ENCODE measurements around the gene CYB561D1. TPM values are rescaled to one million over a fixed set of nuclear protein-coding genes. Genes with fewer than 3 reads are reported as not detected.

CYB561D1 gene
- total RNA-seq, 1 experiment from 2014 or later, result 5.7 TPM

DNA sequence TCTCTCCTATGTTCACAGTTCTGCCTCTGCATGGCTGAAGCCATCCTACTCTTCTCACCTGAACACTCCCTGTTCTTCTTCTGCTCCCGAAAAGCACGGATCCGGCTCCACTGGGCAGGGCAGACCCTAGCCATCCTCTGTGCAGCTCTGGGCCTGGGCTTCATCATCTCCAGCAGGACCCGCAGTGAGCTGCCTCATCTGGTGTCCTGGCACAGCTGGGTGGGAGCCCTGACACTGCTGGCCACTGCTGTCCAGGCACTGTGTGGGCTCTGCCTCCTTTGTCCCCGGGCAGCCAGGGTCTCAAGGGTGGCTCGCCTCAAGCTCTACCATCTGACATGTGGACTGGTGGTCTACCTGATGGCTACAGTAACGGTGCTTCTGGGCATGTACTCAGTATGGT lies 1.8 kb downstream of the CYB561D1 start:
- BruUV-seq (replicated peaks), result no TSS peak
- H3K27me3 ChIP-seq (replicated peaks; ENCODE audit: insufficient read depth, low read depth, low read length, poor library complexity), result no peaks in the 10 kb centered on the region
- H3K4me1 ChIP-seq (ENCODE audit: insufficient read depth, low read length, poor library complexity, severe bottlenecking), result no peaks in the 10 kb centered on the region
- no peak for DNase-seq (ENCODE audit: low spot score)
- TF ChIP-seq, protein P1, sequence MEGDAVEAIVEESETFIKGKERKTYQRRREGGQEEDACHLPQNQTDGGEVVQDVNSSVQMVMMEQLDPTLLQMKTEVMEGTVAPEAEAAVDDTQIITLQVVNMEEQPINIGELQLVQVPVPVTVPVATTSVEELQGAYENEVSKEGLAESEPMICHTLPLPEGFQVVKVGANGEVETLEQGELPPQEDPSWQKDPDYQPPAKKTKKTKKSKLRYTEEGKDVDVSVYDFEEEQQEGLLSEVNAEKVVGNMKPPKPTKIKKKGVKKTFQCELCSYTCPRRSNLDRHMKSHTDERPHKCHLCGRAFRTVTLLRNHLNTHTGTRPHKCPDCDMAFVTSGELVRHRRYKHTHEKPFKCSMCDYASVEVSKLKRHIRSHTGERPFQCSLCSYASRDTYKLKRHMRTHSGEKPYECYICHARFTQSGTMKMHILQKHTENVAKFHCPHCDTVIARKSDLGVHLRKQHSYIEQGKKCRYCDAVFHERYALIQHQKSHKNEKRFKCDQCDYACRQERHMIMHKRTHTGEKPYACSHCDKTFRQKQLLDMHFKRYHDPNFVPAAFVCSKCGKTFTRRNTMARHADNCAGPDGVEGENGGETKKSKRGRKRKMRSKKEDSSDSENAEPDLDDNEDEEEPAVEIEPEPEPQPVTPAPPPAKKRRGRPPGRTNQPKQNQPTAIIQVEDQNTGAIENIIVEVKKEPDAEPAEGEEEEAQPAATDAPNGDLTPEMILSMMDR (conservative IDR thresholded peaks at IDR 0.05; ENCODE audit: low read depth, low read length), result no peak
- TF ChIP-seq EZH2 (IDR thresholded peaks at IDR 0.05; ENCODE audit: borderline replicate concordance, low read depth, low read length, poor library complexity, severe bottlenecking), result no peak
- POLR2A ChIA-PET (ENCODE audit: low non-redundant PET), result no interaction called here
- no peak overlapping the region for H3K4me3 ChIP-seq (ENCODE audit: low read depth, low read length, poor library complexity, severe bottlenecking)
- intact Hi-C loops (cut with micrococcal nuclease; ENCODE audit: unreplicated experiment), result no loop called here
- H3K27ac ChIP-seq (ENCODE audit: low read depth, low read length, poor library complexity, severe bottlenecking), result no peak overlapping the region
- peaks cover 8% of the 10 kb centered on the region for H3K36me3 ChIP-seq (ENCODE audit: insufficient read depth, low read length, poor library complexity, severe bottlenecking)
- CTCF ChIA-PET, result interaction anchor here (4.2 kb wide), 1 partner anchor 37 kb away, joined by 28 read pairs; no protein-coding TSS in a partner anchor
- H3K9me3 ChIP-seq (ENCODE audit: low read depth, low read length, poor library complexity, severe bottlenecking), result no peaks in the 10 kb centered on the region

DNA sequence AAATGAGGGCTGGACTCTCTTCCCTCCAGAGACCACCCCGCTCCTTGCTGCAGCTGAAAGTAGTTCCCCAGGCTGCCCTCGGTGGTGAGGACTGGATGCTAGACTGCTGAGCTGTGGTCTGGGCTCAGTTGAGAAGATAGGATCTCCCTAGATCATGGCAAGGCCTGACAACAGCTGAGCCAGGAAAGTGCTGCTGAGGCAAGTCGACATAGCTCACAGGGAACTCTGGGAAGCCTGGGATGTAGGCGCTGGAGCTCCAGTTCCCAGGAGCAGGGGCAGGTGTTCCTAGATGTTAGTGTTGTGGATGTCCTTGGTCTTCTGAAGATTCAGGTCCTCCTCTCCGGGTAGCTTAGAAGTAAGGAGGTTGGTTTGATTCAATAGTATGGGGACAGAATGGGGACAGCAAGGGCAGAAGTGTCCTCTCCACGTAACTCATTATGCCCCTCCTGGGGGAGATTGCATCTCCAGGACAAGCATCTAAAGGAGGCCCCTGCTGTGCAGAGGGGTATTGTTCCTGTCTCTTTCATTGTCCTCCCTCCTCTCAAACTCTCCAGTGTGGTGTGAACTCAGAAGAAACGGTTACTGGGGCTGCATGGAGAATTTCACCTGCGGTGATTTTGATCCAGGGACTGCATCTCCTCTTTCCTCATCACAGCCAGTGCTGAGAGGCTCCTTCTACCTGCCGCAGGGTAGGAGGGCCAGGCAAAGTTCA lies 3.7 kb downstream of the CYB561D1 start:
- intact Hi-C loops (cut with micrococcal nuclease; ENCODE audit: unreplicated experiment), result loop anchor here (2.0 kb wide), 1 partner anchor 35 kb away; no protein-coding TSS in a partner anchor
- TF ChIP-seq, protein P1 (conservative IDR thresholded peaks at IDR 0.05; ENCODE audit: low read depth, low read length), result no peak
- no peak for TF ChIP-seq EZH2 (IDR thresholded peaks at IDR 0.05; ENCODE audit: borderline replicate concordance, low read depth, low read length, poor library complexity, severe bottlenecking)
- no peak overlapping the region for H3K4me3 ChIP-seq (ENCODE audit: low read depth, low read length, poor library complexity, severe bottlenecking)
- H3K9me3 ChIP-seq (ENCODE audit: low read depth, low read length, poor library complexity, severe bottlenecking), result no peaks in the 10 kb centered on the region
- H3K27me3 ChIP-seq (replicated peaks; ENCODE audit: insufficient read depth, low read depth, low read length, poor library complexity), result no peaks in the 10 kb centered on the region
- CTCF ChIA-PET, result interaction anchor here (0.5 to 4.2 kb wide), 2 partner anchors 24 to 35 kb away, joined by 10 to 28 read pairs; no protein-coding TSS in a partner anchor
- H3K36me3 ChIP-seq (ENCODE audit: insufficient read depth, low read length, poor library complexity, severe bottlenecking), result peaks cover 5% of the 10 kb centered on the region
- no peaks in the 10 kb centered on the region for H3K4me1 ChIP-seq (ENCODE audit: insufficient read depth, low read length, poor library complexity, severe bottlenecking)
- BruUV-seq (replicated peaks), result no TSS peak
- DNase-seq (ENCODE audit: low spot score), result no peak
- POLR2A ChIA-PET (ENCODE audit: low non-redundant PET), result no interaction called here
- no peak overlapping the region for H3K27ac ChIP-seq (ENCODE audit: low read depth, low read length, poor library complexity, severe bottlenecking)

DNA sequence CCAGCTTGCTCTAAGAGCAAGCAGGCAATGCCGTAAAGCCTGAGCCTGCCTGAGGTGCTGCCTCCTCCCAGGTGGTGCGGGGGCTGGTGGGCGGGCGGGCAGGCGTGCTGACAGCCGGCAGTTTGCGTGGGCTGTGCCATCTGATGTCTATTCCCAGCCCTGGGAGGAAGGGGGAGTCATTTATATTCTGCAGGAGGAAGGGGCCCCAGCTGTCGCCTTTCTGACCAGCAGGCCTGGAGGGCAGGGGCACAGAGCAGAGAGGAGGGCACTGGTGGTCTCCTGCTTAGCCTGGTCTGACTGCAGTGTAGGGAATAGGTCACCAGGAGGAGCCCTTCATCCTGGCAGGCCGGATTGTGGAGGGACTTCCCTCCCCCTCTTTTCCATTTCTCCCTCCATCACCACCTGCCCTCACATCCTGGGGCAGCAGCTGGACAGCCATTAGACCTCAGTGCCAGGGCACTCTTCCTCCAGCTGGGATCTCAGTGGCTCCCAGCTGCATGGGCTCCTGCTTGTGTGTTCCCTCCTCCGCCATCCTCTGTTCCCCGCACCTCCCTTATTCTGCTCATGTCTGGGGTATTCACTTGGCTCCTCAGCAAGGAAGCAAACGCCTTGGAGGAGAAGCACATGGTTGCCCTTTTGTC lies 4.4 kb downstream of the CYB561D1 start:
- H3K4me3 ChIP-seq (ENCODE audit: low read depth, low read length, poor library complexity, severe bottlenecking), result no peak overlapping the region
- no peak overlapping the region for H3K27ac ChIP-seq (ENCODE audit: low read depth, low read length, poor library complexity, severe bottlenecking)
- ChIA-PET POLR2A (ENCODE audit: low non-redundant PET) (no interaction called here), CTCF (no interaction called here)
- no peaks in the 10 kb centered on the region for H3K27me3 ChIP-seq (replicated peaks; ENCODE audit: insufficient read depth, low read depth, low read length, poor library complexity)
- no peaks in the 10 kb centered on the region for H3K4me1 ChIP-seq (ENCODE audit: insufficient read depth, low read length, poor library complexity, severe bottlenecking)
- peaks cover 5% of the 10 kb centered on the region for H3K36me3 ChIP-seq (ENCODE audit: insufficient read depth, low read length, poor library complexity, severe bottlenecking)
- intact Hi-C loops (cut with micrococcal nuclease; ENCODE audit: unreplicated experiment), result loop anchor here (2.0 kb wide), 1 partner anchor 35 kb away; no protein-coding TSS in a partner anchor
- BruUV-seq (replicated peaks), result no TSS peak
- no peaks in the 10 kb centered on the region for H3K9me3 ChIP-seq (ENCODE audit: low read depth, low read length, poor library complexity, severe bottlenecking)
- TF ChIP-seq EZH2 (IDR thresholded peaks at IDR 0.05; ENCODE audit: borderline replicate concordance, low read depth, low read length, poor library complexity, severe bottlenecking), result no peak
- TF ChIP-seq, protein P1 (conservative IDR thresholded peaks at IDR 0.05; ENCODE audit: low read depth, low read length), result peak; percentile 59
- DNase-seq (ENCODE audit: low spot score), result no peak
